Peyer's patch (tissue), 4 donors: ENCODE measurements around the gene BCL7A. TPM values are rescaled to one million over a fixed set of nuclear protein-coding genes. Genes with fewer than 3 reads are reported as not detected.

Experiments
- DNase-seq, 3 donors: peaks; one replicate each; pipeline ENCODE4 v3.0.0-alpha.2; 2017 to 2019
- H3K27ac ChIP-seq, 4 donors: fragments of 200-600 bp; sonication (generic); one replicate each; pipeline ENCODE4 v1.5.1; 2016 to 2019
- H3K27me3 ChIP-seq, 2 donors: fragments of 200-600 bp; sonication (generic); one replicate each; pipeline ENCODE4 v1.5.1; 2019
- H3K36me3 ChIP-seq, 3 donors: fragments of 200-600 bp; sonication (generic); one replicate each; pipeline ENCODE4 v1.5.1; 2016 to 2019
- H3K4me1 ChIP-seq, 4 donors: fragments of 200-600 bp; sonication (generic); one replicate each; pipeline ENCODE4 v1.5.1; 2016 to 2019
- H3K4me3 ChIP-seq, 4 donors: fragments of 200-600 bp; sonication (generic); 1 replicate in 3 of 4; 2 replicates in 1 of 4; pipeline ENCODE4 v1.5.1; 2016 to 2019; ENCODE audit warnings: mild to moderate bottlenecking in 1 of 4
- H3K9me3 ChIP-seq, 4 donors: fragments of 200-600 bp; sonication (generic); one replicate each; pipeline ENCODE4 v1.5.1; 2016 to 2019; ENCODE audit warnings: mild to moderate bottlenecking in 1 of 4
- CTCF ChIP-seq, 6 experiments: fragments of 450-650 bp in 4 of 6; fragments of 200-600 bp in 2 of 6; sonication (generic) in 1 of 6; IDR thresholded peaks; one replicate each; pipeline ENCODE4 v1.5.1; 2017 to 2019; ENCODE audit warnings: antibody characterized with exemption in 6 of 6, mild to moderate bottlenecking in 3 of 6, moderate library complexity in 1 of 6
- POLR2A ChIP-seq, 2 donors: fragments of 450-650 bp; IDR thresholded peaks; one replicate each; pipeline ENCODE4 v1.5.1; 2017; ENCODE audit warnings: antibody characterized with exemption in 2 of 2, mild to moderate bottlenecking in 2 of 2, moderate library complexity in 2 of 2
- total RNA-seq, 4 donors: library from RNA; depleted of rRNA; stranded (reverse); fragments of >200 nt; gene quantifications; one replicate each; pipeline ENCODE4 v1.1.0, GENCODE V29; 2016

Gene BCL7A
- total RNA-seq, 4 donors from 2014 or later: 3.3 to 23.9 (median 4.4) TPM

GRCh38 chr12:122013136-122013535, 8.5 kb upstream of the BCL7A start:
- no peak for TF ChIP-seq CTCF (IDR thresholded peaks at IDR 0.05)
- no peak for TF ChIP-seq POLR2A (IDR thresholded peaks at IDR 0.05)
- DNase-seq: no peak
- Histone ChIP-seq H3K4me3 (no peak overlapping the region), H3K4me1 (peaks cover 0 to 4% (median 0%) of the 10 kb centered on the region in 4 donors), H3K27ac (no peak overlapping the region), H3K9me3 (no peaks in the 10 kb centered on the region), H3K36me3 (no peaks in the 10 kb centered on the region), H3K27me3 (no peaks in the 10 kb centered on the region)

- Histone ChIP-seq H3K4me3 (no peak overlapping the region), H3K36me3 (no peaks in the 10 kb centered on the region), H3K27me3 (no peaks in the 10 kb centered on the region), H3K9me3 (no peaks in the 10 kb centered on the region), H3K27ac (no peak overlapping the region), H3K4me1 (peaks cover 0 to 4% (median 0%) of the 10 kb centered on the region in 4 donors)
- DNase-seq: no peak
- TF ChIP-seq POLR2A (IDR thresholded peaks at IDR 0.05): no peak
- TF ChIP-seq CTCF (IDR thresholded peaks at IDR 0.05): no peak
These were observed 7.7 kb upstream of the BCL7A start for GRCh38 chr12:122013791-122014590.

GRCh38 chr12:122014781-122015180, 6.9 kb upstream of the BCL7A start:
- Histone ChIP-seq H3K4me1 (peaks cover 0 to 3% (median 0%) of the 10 kb centered on the region in 4 donors), H3K27me3 (no peaks in the 10 kb centered on the region), H3K4me3 (no peak overlapping the region), H3K9me3 (no peaks in the 10 kb centered on the region), H3K27ac (no peak overlapping the region), H3K36me3 (no peaks in the 10 kb centered on the region)
- TF ChIP-seq POLR2A (IDR thresholded peaks at IDR 0.05): no peak
- no peak for TF ChIP-seq CTCF (IDR thresholded peaks at IDR 0.05)
- no peak for DNase-seq

- no peaks in the 10 kb centered on the region for H3K36me3 ChIP-seq
- H3K27ac ChIP-seq: no peak overlapping the region
- no peak for DNase-seq
- TF ChIP-seq POLR2A (IDR thresholded peaks at IDR 0.05): no peak
- no peak for TF ChIP-seq CTCF (IDR thresholded peaks at IDR 0.05)
- no peaks in the 10 kb centered on the region for H3K9me3 ChIP-seq
- H3K27me3 ChIP-seq: no peaks in the 10 kb centered on the region
- peaks cover 0 to 16% (median 0%) of the 10 kb centered on the region in 4 donors for H3K4me1 ChIP-seq
- H3K4me3 ChIP-seq: no peak overlapping the region
These were observed 3.2 kb upstream of the BCL7A start for GRCh38 chr12:122018457-122018856.

GRCh38 chr12:122018937-122019336, 2.7 kb upstream of the BCL7A start:
- DNase-seq: no peak
- H3K27me3 ChIP-seq: no peaks in the 10 kb centered on the region
- TF ChIP-seq CTCF (IDR thresholded peaks at IDR 0.05) (no peak), POLR2A (IDR thresholded peaks at IDR 0.05) (no peak)

More at GRCh38 chr12:122018937-122019336, 2.7 kb upstream of the BCL7A start:
- Histone ChIP-seq H3K4me3 (no peak overlapping the region), H3K27ac (no peak overlapping the region), H3K36me3 (no peaks in the 10 kb centered on the region), H3K9me3 (no peaks in the 10 kb centered on the region), H3K4me1 (peaks cover 0 to 21% (median 2%) of the 10 kb centered on the region in 4 donors)
